GM12873 (cell line): ENCODE results near the gene CALHM6.
A peak's percentile ranks its signal among the peaks of the same experiment; 100 is the strongest.

Source experiments
- TF ChIP-seq, protein P1 (sequence below): IDR thresholded peaks from 2 replicates; pipeline ENCODE4 v1.5.1; 2012; ENCODE audit warnings: low read depth, mild to moderate bottlenecking, moderate library complexity, low read length, control low read depth; ENCODE audit not compliant: insufficient read depth; ENCODE audit errors: missing control alignments

Gene CALHM6

DNA sequence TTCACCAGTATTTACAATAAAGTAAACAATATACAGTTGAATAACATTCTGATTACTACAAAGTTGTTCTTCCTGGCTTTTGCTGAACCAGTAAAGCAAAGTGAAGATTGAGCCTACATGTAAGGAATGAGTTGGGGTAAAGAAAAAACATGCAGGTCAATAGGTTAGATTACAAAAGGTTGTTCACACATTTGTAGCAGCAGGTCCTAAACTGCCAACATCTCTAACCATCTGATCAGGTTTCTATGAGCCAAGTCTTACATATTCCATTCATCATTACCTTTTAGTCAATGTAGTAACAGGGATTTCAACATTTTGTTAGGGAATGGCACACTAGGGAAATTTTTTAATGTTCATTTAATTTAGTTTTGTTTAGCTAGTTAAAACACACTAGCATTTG, 9.3 kb upstream of the CALHM6 start:
- TF ChIP-seq, protein P1, sequence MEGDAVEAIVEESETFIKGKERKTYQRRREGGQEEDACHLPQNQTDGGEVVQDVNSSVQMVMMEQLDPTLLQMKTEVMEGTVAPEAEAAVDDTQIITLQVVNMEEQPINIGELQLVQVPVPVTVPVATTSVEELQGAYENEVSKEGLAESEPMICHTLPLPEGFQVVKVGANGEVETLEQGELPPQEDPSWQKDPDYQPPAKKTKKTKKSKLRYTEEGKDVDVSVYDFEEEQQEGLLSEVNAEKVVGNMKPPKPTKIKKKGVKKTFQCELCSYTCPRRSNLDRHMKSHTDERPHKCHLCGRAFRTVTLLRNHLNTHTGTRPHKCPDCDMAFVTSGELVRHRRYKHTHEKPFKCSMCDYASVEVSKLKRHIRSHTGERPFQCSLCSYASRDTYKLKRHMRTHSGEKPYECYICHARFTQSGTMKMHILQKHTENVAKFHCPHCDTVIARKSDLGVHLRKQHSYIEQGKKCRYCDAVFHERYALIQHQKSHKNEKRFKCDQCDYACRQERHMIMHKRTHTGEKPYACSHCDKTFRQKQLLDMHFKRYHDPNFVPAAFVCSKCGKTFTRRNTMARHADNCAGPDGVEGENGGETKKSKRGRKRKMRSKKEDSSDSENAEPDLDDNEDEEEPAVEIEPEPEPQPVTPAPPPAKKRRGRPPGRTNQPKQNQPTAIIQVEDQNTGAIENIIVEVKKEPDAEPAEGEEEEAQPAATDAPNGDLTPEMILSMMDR: no peak

DNA sequence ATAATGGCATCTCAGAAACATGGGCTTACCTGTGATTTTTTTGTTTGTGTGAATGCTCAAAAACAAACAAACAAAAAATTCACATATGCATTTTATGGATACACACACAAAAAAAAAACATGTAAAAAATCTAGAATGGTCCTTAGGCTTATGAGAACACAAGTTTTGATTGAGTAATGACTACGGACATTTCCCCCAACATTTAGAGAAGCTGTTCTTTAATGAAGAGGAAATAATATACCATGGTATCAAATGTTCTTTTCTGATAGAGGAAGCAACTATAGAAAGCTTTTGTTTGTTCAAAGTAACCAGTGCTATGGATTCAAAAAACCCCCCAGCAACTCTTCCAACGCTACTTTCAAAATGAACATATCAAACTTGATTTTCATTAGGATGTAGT, 8.6 kb upstream of the CALHM6 start:
- TF ChIP-seq, protein P1: no peak

DNA sequence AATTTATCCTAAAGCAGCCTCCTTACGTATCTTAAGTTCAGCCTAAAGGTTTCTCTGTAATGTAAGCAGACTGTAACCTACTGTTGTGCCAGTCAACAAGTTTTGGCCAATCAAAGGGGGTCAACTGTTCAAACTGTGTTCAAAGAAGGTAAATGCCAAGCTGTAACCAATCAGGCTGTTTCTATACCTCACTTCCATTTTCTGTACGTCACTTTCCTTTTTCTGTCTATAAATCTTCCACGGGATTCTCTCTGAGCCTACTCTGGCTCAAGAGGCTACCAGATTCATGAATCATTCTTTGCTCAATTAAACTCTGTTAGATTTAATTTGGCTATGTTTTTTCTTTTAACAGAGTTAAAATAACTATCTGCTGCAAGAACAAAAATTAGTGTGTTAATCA, 5.1 kb upstream of the CALHM6 start:
- TF ChIP-seq, protein P1: no peak

DNA sequence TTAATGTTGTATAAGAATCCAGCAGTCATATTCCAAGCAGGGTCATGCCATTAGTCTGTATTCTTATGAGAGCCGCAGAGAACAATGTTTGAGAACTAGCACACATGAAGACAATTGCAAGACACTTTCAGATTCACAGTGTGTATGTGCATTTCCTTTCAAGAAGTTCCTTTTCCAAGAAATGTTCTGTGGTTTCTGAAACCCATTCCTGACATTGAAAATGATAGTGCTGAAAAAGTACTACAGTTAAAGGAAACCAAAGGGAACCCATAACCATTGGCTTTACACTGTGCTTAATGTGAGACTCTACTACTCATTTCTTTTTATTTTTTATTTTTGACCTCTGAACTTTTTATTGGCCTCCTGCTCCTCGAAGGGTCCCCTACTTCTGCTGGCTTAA, 4.2 kb upstream of the CALHM6 start:
- TF ChIP-seq, protein P1: no peak

DNA sequence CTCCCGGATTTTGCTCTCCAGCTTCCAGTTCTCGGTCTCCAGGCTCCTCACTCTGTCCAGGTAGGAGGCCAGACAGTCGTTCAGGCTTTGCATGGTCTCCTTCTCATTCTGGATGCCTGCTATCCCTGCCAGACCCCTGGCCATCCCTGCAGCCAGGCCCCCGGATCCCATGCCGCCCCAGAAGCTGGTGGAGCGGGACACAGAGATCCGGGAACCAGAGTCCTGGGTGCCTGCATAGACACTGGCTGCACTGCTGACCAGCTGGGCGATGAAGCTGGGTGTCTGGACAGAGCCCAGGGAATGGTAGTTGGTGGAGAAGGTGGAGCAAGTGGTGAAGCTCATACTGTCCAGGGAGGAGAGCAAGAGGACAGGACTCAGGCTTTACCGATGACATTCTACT, 2.9 kb upstream of the CALHM6 start:
- TF ChIP-seq, protein P1: no peak

DNA sequence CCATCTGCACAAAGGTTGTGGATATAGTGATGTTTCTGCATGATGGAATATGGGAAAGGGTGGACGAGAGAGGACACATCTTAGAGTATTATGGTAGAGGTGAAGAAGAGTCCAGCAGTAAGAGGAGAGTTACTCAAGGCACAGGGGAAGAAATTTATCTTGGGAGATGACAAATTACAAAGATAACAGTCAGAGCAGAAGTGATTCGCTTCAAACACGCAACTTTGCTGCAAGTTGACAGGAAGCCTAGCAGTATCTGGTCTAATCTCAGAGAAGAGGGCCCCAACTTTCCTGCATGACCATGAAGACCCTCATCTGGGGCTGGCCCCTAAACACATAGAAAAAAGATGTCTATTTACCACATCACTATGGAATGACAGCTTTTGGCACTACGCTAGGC, 1.2 kb upstream of the CALHM6 start:
- TF ChIP-seq, protein P1: no peak

DNA sequence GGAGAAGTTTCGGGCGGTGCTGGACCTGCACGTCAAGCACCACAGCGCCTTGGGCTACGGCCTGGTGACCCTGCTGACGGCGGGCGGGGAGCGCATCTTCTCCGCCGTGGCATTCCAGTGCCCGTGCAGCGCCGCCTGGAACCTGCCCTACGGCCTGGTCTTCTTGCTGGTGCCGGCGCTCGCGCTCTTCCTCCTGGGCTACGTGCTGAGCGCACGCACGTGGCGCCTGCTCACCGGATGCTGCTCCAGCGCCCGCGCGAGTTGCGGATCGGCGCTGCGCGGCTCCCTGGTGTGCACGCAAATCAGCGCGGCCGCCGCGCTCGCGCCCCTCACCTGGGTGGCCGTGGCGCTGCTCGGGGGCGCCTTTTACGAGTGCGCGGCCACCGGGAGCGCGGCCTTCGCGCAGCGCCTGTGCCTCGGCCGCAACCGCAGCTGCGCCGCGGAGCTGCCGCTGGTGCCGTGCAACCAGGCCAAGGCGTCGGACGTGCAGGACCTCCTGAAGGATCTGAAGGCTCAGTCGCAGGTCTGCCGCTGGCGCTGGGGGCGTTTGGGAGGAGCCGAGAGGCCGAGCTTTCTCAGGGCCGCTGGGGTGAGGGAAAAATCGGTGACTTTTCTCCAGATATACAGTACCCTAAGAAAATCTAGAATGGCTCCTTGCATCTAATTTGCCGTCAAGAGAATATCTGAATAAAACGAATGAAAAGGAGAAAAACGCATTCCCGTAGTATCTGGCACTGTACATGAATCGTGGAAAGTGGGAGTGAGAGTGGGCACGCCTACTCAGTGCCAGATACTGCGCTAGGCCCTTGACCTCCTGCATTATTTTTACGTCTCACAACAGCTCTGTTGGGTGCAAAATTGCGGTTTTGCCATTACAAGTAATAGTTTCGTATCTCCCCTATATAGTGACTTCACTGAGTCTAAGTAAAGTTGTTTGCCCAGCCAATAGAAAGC, 1.0 kb downstream of the CALHM6 start:
- TF ChIP-seq, protein P1: peak; percentile 9
